Measurements from ENCODE around the gene COA6. TPM values are rescaled to one million over a fixed set of nuclear protein-coding genes. Genes with fewer than 3 reads are reported as not detected.

COA6 gene
- total and polyA plus RNA-seq, 10 of the 15 experiments (the other 5 are each of a cell fraction or from before 2014, with no cell fraction given), result 49.9 to 178 (median 71.5) TPM

- H3K4me3 ChIP-seq, result no peak overlapping the region
- TF ChIP-seq KDM1A (IDR thresholded peaks at IDR 0.05; ENCODE audit: borderline replicate concordance) (no peak), EP300 (IDR thresholded peaks at IDR 0.05; ENCODE audit: borderline replicate concordance in 1 of 2, control insufficient read depth in 1 of 2, low read depth in 2 of 2, low read length in 2 of 2) (no peak), ZBTB33 (IDR thresholded peaks at IDR 0.05) (no peak), FOXK2 (IDR thresholded peaks at IDR 0.05) (no peak), IRF4 (IDR thresholded peaks at IDR 0.05; ENCODE audit: low read depth, low read length) (no peak), POLR2AphosphoS2 (IDR thresholded peaks at IDR 0.05; ENCODE audit: low read depth, low read length) (no peak), BRCA1 (IDR thresholded peaks at IDR 0.05; ENCODE audit: low read depth, low read length) (no peak), FOS (IDR thresholded peaks at IDR 0.05; ENCODE audit: borderline replicate concordance, extremely low read depth, insufficient read length) (no peak), ESRRA (IDR thresholded peaks at IDR 0.05; ENCODE audit: low read length) (no peak), NR2C2 (IDR thresholded peaks at IDR 0.05; ENCODE audit: borderline replicate concordance, control insufficient read depth, insufficient read length, low read depth) (no peak), EZH2 (IDR thresholded peaks at IDR 0.05; ENCODE audit: borderline replicate concordance, control insufficient read depth, low read depth, low read length) (no peak), GATAD2B (conservative IDR thresholded peaks at IDR 0.05; ENCODE audit: low read depth) (no peak), JUND (IDR thresholded peaks at IDR 0.05; ENCODE audit: low read depth, low read length) (no peak), MLLT1 (IDR thresholded peaks at IDR 0.05) (no peak), HDAC2 (IDR thresholded peaks at IDR 0.05) (no peak), USF1 (IDR thresholded peaks at IDR 0.05; ENCODE audit: borderline replicate concordance, extremely low read length, insufficient read depth, low read depth, low read length) (no peak), EGR1 (IDR thresholded peaks at IDR 0.05; ENCODE audit: borderline replicate concordance in 1 of 2, low read depth in 2 of 2, low read length in 2 of 2) (no peak), FOXM1 (IDR thresholded peaks at IDR 0.05; ENCODE audit: low read depth, low read length) (no peak)
- no peak overlapping the region for H3K27ac ChIP-seq (ENCODE audit: control insufficient read depth, insufficient read depth)
- no peak overlapping the region for H2AFZ ChIP-seq (ENCODE audit: control insufficient read depth, low read depth, low read length)
- FAIRE-seq (no peak), DNase-seq (ENCODE audit: low read depth, low spot score) (no peak), ATAC-seq (no peak)
- H3K79me2 ChIP-seq (ENCODE audit: control insufficient read depth, insufficient read depth, low read length), result no peaks in the 10 kb centered on the region
- H3K27me3 ChIP-seq (replicated peaks in 1 of 2; ENCODE audit: control insufficient read depth in 2 of 2, insufficient read depth in 2 of 2, low read length in 1 of 2), result no peaks in the 10 kb centered on the region
- in situ Hi-C loops (cut with MboI), result no loop called here
- peaks cover 3 to 23% of the 10 kb centered on the region in 2 experiments for H3K36me3 ChIP-seq (ENCODE audit: control insufficient read depth in 2 of 2, insufficient read depth in 2 of 2, low read length in 1 of 2)
- no TSS peak for BruUV-seq (replicated peaks)
- H3K4me1 ChIP-seq (ENCODE audit: control insufficient read depth, insufficient read depth, low read length), result no peaks in the 10 kb centered on the region
- POLR2A ChIA-PET, result no interaction called here
- RAD21 ChIA-PET (ENCODE audit: unreplicated experiment), result no interaction called here
- H4K20me1 ChIP-seq (ENCODE audit: control insufficient read depth, insufficient read depth), result no peaks in the 10 kb centered on the region
- 90% methylated on average over 6 of the region's 8 CpGs for WGBS (ENCODE audit: insufficient coverage, insufficient replicate concordance, low lambda C conversion rate, missing lambda C conversion rate)
- SMC1A ChIA-PET (ENCODE audit: uncharacterized antibody, unreplicated experiment), result no interaction called here
- intact Hi-C loops (cut with micrococcal nuclease; ENCODE audit: unreplicated experiment), result no loop called here
- no peak overlapping the region for H3K9ac ChIP-seq (ENCODE audit: control insufficient read depth, insufficient read depth, low read length)
- CTCF ChIA-PET, result no interaction called here
- H3K9me3 ChIP-seq (replicated peaks; ENCODE audit: control insufficient read depth, insufficient read depth, low read length), result no peaks in the 10 kb centered on the region
- H3K4me2 ChIP-seq (ENCODE audit: control insufficient read depth, insufficient read depth), result no peak overlapping the region
Observed at GRCh38 chr1:234427950-234428646, 54.8 kb downstream of the COA6 start.

Measured in GM12878 (cell line).